LoVo (cell line): ENCODE results near the gene MAP7D3.

Experiments used
- DNase-seq: peaks from one replicate; pipeline ENCODE4 v3.0.0-alpha.2; 2016; ENCODE audit warnings: low spot score

Gene MAP7D3

DNA sequence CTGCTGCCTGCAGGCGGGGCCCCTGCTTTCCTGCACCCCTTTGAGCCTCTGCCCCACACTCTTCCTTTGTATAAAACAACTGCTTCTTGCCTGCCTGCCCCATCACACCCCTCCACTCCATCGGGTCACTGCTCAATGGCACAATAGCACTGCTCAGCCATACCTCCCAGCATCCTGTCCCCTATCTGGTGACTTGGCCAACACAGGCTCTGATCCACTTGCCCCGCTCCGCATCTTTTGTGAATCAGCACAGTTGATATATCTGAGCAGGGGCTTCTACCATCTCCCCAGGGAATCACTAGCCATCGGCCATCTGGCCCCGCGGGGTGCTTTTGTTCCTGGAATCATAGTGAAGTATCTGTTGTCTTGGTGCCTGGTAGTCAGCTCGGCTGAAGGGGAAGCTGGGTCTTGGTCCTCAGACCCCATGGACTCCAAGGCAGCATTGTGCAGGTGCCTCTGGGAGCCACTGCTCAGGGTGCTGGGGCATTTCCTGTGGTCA, 45.3 kb downstream of the MAP7D3 start:
- no peak for DNase-seq

DNA sequence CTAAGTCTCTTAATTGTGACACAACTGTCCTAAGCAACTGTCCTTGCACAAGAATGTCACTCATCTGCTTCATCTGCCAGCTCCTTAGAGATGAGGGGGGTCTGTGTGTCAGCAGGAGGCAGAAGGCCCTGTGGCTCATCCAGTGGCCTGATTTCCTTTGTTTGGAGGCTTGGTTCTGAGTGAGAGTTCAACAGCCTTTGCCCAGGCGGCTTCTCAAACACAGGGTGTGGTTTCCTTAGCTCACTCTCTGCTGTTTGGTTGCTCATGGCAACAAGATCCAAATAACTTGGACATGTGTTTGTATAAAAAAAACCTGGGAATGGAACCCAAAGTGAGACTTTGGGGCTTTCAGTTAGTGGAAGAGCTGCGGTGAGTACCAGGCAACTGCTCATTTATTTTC, 46.6 kb downstream of the MAP7D3 start:
- no peak for DNase-seq

DNA sequence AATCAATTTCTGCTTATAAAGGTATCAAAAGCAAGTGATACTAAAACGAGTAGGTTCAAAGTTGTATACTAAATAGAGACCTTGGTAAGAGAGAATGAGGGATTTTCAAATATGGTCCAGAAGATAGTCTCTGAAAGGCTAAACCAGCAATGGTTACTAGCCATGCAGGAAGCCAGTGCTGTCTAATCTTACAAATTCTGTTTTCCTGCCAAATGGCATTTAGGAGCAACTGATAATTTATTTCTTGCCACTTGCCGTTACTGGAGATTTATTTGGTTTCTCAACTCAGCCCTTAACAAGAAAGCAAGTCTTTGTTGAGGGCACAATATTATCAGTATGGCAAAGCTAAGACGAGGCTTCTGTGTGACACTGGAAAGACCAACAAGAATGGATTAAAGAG, 47.2 kb downstream of the MAP7D3 start:
- no peak for DNase-seq

DNA sequence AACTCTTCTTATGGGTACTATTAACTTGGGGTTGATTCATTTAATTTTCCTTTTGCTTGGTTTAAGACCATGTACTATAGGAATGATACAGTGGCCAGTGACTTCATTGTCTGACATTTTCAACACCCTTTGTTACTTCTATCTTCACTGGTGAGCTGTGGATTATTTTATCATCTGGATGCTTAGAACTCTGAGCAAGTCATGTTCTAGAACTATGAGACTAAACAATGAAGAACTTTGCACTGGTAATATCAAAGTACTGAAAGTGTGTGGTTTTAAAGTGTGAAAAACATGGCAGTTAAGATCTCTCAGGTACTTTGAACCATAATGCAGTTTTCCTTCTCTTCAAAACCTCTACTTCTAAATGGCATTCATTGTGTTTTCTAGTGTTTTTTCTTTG, 47.8 kb downstream of the MAP7D3 start:
- no peak for DNase-seq

DNA sequence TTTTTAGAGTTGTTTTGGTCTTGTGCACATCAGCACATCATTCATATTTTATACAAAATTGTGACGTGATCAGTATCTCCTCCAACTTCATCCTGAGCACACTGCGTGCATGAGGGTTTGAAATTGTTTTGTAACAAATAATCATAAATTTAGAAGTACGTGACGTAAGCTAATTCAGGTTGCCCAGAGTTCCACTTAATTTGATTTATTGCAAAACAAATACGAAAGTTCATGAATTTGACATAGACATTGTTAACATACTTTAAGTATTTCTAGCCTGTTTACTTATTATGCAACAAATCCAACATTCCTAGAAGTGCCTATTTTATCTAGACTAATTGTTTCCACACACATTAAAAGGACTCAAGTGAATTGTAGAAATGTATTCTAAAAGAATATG, 48.3 kb downstream of the MAP7D3 start:
- no peak for DNase-seq

DNA sequence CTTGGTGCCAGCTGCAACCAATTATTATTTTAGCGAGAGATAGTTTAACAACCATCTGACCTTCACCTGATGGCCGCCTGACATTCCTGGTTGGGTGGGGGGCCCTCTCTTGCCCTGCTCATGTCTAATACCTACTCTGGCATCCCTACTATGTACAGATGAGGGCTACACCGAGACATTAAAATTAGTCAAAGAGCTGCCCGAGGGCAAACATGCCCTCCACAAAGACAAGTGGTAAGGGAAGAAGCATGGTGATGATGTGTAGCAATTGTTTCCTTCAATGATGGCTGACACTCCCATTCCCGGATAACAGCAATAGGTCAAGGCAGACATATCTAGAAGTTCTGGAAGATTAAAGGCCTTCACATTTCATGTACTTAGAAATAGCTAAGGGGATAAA, 49.6 kb downstream of the MAP7D3 start:
- no peak for DNase-seq

DNA sequence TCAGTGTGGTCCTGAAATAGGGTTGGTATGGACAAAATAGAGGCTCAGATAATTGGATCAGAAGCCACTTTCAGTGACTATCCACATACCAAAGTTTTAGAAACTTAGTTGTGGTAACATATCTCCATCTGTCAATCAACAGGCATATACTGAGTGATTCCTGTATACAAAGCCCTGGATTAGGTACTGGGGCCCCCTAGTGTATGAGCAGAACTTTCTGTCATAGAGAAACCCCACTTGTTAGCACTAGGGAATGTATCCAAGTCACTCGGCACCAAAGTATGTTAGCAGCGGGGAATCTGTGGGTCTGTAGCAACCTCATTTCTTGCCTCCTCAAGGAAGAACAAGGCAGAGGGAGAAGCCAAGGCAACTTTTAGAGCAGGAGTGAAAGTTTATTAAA, 50.7 kb downstream of the MAP7D3 start:
- no peak for DNase-seq

DNA sequence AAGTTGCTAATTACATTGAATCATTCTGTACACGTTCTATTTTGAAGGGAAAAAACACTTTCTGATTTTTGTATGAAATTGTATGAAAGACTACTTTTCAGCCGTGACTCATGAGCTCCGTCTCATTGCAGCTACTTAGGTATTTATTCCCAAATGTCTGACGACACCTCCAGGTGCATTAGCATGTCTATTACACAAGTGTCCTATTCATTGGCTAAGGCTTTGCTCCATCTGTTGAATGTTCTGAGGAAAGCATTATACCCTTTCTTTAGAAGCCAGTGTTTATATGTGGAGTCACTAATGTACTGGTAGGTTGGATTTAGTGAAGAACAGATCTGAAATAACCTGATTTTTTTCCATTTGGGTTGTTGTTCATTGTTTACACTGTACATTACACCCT, 51.8 kb downstream of the MAP7D3 start:
- DNase-seq, result no peak

DNA sequence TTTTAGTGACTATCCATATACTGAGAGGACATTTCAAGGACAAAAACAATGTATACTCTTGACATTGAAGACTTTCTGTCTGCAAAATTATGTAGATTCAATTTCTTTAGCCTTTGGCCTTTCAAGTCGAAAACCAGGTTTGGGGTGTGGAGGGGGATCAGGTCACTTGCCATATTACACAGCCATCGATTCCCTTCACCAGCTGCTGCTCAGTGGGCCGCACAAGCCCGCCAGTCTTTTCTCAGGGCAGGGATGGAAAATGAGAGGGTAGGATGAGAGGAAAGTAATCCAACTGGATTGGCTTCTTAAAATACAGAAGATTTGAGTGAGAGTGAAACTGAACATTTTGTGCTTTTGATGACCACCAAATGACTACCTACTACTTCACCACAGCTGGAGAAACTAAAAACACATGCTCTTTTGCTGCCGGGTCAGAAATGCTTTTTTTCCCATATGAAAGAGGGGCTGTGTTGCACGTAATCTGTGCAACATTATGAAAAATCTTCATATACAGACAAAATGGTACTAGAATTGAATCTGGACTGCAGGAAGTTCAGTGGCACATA, 52.4 kb downstream of the MAP7D3 start:
- DNase-seq, result no peak

DNA sequence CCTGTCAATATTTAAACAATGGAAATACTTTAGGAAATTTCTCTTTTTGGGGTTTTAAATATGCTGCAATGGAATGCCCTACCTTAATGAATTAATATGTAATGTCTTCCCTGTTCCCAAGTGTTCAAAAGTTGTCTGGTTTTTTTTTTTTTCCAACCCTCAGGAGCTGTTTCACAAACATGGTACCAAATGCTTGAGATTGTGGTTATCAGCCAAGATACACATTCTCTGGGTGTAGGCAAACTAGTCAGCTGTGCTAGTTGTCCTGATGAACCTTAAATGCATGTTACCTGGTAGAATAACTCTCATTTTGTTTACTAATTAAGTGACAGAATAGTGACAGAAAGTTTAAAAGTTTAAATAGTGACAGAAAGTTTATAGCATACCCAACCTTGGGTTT, 53.2 kb downstream of the MAP7D3 start:
- no peak for DNase-seq

DNA sequence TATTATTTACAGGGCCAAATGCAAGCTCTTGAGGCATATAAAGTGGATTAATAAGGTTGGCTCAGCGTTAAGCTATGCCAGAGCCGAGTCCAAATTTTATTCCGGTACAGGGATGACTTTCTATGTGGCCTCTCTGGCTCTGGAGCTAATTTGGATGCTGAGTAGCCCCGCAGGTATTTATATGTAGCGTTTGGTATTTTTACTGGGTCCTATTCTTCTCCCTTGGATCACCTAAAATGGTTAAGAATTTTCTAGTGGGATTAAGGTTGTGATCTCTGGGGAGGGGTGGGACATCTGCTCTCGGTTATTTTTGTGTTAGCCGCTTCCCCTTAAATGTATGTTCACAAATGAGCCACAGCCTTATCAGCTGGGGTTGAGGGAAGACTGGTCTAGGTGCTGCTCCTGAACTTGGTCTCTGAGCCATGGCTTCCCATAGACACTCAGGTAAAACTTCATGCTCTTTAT, 54.5 kb downstream of the MAP7D3 start:
- DNase-seq, result no peak

DNA sequence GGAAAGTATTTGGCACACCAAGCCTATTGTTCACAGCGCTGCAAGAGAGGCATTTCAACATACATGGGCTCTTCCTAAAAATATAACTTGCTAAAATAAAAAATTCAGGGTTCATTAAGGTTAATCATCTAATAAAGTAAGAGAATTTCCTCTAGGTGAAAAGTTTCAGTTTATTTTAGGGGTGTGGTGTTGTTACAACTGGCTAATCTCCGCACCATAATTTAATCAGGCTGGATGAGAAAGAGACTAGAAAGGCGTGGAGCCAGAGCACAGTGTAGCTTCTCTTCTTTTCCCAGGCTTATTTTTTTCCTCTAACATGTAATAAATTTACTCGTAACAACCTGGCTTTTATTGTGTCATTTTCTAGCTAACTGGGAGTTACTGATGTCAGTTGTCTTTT, 56.0 kb downstream of the MAP7D3 start:
- DNase-seq, result no peak

DNA sequence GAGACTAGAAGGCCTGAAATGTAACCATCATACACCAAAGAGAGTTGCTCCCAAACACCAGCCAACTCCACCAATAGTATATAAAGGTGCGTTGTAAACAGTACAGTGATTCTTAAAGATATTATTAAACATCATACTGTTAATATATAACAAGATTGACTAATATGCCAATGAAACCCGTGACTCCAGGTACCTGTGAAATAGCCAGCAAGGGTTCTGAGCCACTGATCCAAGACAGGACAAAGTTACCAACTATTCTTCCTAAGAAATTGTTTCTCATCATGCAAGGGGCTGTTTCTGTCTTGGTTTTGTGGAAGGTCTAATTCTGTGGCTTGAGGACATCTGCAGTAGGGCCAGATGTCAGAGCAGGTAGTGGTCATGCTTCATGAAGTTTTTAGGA, 56.7 kb downstream of the MAP7D3 start:
- no peak for DNase-seq

DNA sequence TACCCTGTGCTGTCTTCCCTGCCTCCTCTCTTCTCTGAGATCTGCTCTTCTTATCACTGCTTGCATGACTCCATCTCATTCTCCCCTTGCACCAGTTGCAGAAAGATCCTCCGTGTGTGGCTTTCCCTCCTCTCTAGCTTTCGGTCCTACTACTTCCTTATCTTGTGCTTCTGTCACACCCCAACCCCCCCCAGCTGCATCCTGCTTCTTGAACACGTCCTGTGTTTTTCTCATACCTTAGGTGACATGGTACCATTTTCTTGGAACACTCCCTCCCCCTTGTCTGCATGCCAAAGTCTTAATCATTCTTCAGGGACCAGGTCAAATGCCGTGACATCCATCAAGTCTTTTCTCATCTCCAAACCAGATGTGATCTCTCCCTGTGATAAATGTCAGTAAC, 57.4 kb downstream of the MAP7D3 start:
- DNase-seq, result no peak

DNA sequence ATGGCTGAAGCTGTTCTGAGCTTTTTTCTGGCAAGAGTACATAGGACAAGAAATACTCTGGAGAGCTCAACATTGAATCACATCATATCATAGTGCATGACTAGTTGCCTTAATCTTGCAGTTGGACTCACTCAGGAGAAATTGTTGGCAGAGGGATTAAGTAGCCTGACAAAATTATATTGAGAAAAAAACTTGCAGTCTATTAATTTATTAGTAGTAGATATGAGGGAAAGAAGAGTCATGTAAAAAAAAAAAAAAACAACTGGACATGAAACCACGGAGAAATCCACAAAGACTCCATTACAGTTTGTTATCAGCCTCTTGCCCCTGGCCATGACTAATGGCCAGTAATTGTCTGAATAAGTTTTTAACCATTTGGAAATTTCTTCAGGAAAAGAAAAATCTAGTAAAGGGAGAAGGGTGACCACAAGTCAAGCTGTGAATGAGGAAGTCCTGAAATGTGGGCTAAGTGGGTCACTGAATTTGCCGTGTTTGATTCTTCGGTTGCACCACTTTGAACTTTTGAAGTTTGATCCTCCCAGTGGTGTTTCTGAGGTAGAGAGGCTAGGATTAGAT, 58.3 kb downstream of the MAP7D3 start:
- DNase-seq, result no peak

DNA sequence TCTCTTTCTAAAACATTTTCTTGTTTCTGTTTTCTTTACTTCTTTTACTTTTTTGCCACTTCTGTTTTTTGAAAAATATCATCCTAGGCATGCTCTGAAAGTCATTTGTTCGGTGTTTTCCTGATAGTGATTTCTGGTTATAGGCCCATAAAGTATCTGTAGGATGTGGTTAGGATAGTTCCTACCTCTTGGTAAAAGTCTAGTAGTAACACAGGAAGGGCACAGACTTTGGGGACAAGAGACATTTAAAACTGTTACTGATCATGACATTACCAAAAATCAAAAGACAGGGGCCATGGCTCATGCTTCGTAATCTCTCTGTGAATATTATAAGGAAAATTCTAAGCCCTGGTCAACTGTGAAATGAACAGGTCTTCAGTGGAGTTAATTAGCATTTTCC, 59.1 kb downstream of the MAP7D3 start:
- DNase-seq, result no peak

DNA sequence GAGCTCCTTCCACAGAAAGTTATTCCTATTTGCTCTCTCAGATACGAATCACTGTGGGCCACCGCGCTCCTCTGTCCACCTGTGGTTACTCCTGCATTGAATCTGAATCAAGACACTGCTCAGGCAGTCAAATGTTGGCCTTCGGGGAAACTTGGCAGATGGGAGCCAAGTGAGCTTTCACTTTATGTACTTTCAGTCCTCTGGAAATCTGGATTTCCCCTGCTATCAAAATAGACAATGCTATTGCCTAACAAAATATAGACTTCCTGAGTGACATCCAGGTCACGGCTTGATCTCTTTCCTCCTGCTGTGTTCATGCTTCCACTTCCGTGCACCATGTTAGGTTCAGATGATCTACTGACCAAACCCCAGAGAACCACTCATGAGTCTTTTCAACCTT, 60.0 kb downstream of the MAP7D3 start:
- DNase-seq, result no peak

DNA sequence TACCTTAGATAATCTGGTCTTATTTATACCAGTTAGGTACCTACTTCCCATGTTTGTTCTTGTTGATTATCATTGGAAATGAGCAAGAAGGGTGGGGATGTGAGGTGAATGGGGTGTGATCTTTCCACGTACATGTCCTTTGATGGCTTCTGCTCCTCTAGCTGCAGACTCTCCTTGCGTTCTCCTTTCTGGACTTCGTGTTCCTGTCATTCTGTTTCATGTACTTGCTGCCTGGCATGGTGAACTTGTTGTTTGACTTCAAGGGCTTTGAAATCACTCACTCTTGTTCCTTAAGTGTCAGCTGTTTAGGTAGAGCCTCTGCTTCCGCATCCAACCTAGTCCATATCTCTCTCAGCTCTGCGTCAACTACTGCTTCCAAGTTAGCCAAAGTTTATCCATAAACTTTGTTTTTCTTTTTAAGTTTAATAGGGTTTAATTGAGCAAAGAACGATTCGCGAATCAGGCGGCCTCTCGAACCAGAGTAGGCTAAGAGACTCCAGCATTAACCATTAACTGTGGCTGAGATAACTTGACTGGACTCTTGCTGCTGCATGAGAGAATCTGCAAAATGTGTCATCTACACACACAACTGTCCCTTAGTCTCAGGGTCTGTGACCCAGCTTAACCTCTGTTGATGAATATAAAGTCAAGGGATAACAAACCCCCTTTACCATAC, 61.0 kb downstream of the MAP7D3 start:
- DNase-seq, result no peak

DNA sequence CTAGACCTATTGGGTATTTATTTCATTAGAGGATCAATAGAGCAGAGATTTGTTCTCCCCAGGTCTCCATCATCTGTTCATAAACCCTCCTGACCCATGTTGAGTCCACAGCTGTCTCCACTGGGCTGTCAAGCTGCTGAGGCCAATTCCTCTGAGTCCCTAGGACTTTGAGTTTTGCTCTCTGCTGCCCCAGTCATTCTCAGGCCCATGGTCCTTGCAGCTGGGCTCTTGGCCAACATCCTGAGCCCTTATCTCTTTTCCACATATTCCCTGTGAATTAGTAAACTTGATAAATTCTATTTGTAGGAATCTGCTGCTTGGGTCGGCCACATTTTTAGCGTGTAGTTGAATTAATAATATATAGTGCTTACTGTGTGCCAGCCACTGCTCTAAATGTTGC, 62.0 kb downstream of the MAP7D3 start:
- no peak for DNase-seq

DNA sequence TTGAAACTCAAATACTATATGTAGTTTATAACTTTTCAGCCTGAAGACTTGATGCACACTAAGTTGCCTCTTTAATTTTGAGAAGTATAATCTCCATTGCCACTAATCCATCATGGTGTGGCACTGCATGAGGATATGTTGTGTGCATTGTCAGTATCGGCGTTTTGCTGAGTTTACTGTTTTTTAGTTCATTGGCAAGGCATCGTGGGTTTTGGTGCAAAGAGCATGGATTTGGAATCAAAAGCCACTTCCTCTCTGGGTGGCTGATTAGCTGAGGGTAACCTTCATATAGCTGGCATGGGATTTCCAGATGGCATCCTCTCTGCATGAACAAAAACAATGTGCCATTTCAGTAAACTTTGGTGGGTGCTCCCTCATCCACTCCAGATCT, 65.2 kb downstream of the MAP7D3 start:
- no peak for DNase-seq

DNA sequence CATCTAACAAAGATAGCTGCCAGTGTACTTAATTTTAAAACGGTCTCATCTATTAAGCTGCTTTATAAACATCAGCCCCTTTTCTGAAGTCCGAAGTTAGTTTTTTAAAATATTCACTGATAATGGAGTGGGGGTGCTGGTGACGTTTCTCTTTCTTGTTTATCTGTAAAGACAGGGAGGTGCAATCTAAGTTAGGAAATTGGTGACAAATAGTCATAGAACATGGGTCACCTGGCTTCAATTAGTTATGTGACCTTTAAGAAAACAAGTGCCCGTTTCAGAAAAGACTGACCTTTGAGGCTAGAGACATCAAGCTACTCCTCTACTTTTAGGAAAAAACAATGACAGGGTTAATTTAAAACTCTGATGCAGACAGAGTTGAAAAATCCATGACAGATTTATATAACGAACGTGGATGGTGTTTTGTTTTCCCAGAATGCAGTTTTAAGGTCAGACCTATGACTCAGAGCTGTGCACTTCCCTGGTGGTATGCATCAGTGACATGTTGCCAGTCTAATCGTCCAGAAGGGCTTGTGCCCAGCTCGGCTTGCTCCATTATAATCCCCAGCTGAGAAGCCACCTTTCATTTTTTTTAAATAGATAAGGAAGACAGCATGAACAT, 65.7 kb downstream of the MAP7D3 start:
- DNase-seq, result no peak

DNA sequence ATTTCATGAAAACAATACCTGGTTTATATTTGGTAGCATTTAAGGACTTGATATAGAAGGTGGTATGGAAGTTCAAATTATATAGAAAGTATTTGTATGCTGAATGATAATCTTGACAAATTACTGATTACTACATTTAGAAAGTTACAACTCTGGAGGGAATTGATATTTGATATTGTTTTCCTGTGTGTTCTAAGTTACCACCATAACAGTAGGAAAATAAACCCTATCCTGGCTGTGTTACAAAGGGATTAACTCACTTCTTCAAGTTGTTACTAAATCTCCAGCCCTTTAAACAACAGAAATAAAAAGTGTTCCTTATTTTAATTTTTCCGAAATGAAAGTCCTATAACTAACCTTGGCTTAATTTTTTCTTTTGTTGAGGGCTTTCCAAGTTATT, 67.3 kb downstream of the MAP7D3 start:
- no peak for DNase-seq

DNA sequence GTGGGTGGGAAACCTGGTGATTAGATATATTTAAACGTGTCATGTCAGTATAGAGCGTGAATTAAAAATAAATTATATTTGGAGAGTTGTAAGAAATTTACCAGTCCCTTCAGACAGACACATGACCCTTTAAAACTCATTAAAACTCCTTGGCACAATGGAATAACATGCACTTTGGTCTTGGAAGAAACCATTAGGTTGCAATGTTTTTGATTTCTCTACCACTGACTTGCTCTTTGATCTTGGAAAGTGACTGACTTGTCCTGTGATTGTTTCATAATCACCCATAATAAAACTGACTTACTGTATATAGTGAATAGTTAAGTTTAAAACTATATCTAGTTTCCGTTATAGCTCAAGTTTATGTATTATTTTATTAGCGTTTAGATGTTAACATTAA, 68.0 kb downstream of the MAP7D3 start:
- DNase-seq, result no peak
